Lower leg skin (tissue), 3 donors: ENCODE data around the gene TBC1D25.

Source experiments
- CTCF ChIP-seq, 3 donors: fragments of 450-650 bp; IDR thresholded peaks; one replicate each; pipeline ENCODE4 v1.5.1; 2016; ENCODE audit warnings: antibody characterized with exemption in 3 of 3, mild to moderate bottlenecking in 3 of 3, moderate library complexity in 2 of 3
- POLR2A ChIP-seq, 2 donors: fragments of 450-650 bp; IDR thresholded peaks; one replicate each; pipeline ENCODE4 v1.6.1; 2016 to 2017; ENCODE audit warnings: antibody characterized with exemption in 2 of 2, mild to moderate bottlenecking in 1 of 2, moderate library complexity in 1 of 2

- TF ChIP-seq CTCF (IDR thresholded peaks at IDR 0.05) (no peak), POLR2A (IDR thresholded peaks at IDR 0.05) (no peak)
These were observed 47.7 kb upstream of the TBC1D25 start for GRCh38 chrX:48491809-48492208.
